Activated CD8-positive, alpha-beta memory T cell treated with anti-CD3 and anti-CD28 coated beads for 48 hours (primary cell): ENCODE data around the gene ERMAP.
"Not testable (repeated sequence)": the region's sequence is repeated elsewhere in the genome, so short reads cannot be mapped to it uniquely, and the experiment has no call there.

ENCODE experiments used
- DNase-seq, 3 experiments: peaks; one replicate each; pipeline ENCODE4 v3.0.0-alpha.2; 2020; ENCODE audit warnings: low read depth in 2 of 3, low spot score in 2 of 3

Gene ERMAP

GRCh38 chr1:42806593-42806992 lies 10.3 kb upstream of the ERMAP start:
- DNase-seq, result no peak

- DNase-seq, result no peak
Measured at GRCh38 chr1:42807056-42807668, 9.8 kb upstream of the ERMAP start.

GRCh38 chr1:42814815-42815214 lies 2.1 kb upstream of the ERMAP start:
- not testable (repeated sequence) for DNase-seq

GRCh38 chr1:42815941-42816584 lies 859 bp upstream of the ERMAP start:
- DNase-seq, result no peak

GRCh38 chr1:42817440-42817767 lies 482 bp downstream of the ERMAP start:
- DNase-seq, result no peak

- DNase-seq, result no peak
Measured at GRCh38 chr1:42817976-42818375, 1.1 kb downstream of the ERMAP start.

- DNase-seq, result no peak
Measured at GRCh38 chr1:42820813-42821212, 3.9 kb downstream of the ERMAP start.

- no peak for DNase-seq
Measured at GRCh38 chr1:42821690-42822089, 4.8 kb downstream of the ERMAP start.

GRCh38 chr1:42822800-42823392 lies 6.0 kb downstream of the ERMAP start:
- DNase-seq, result no peak

- no peak for DNase-seq
Measured at GRCh38 chr1:42824481-42825035, 7.6 kb downstream of the ERMAP start.

GRCh38 chr1:42825036-42825851 lies 8.3 kb downstream of the ERMAP start:
- DNase-seq, result no peak

- no peak for DNase-seq
Measured at GRCh38 chr1:42830631-42831030, 13.7 kb downstream of the ERMAP start.

- no peak for DNase-seq
Measured at GRCh38 chr1:42831273-42831672, 14.4 kb downstream of the ERMAP start.

GRCh38 chr1:42832641-42833240 lies 15.8 kb downstream of the ERMAP start:
- DNase-seq, result no peak

- no peak for DNase-seq
Measured at GRCh38 chr1:42833981-42834380, 17.1 kb downstream of the ERMAP start.

GRCh38 chr1:42834803-42835202 lies 17.9 kb downstream of the ERMAP start:
- no peak for DNase-seq

GRCh38 chr1:42835422-42835821 lies 18.5 kb downstream of the ERMAP start:
- no peak for DNase-seq

GRCh38 chr1:42837709-42838108 lies 20.8 kb downstream of the ERMAP start:
- DNase-seq, result no peak

GRCh38 chr1:42838482-42839190 lies 21.7 kb downstream of the ERMAP start:
- no peak for DNase-seq

GRCh38 chr1:42841010-42841409 lies 24.1 kb downstream of the ERMAP start:
- DNase-seq, result no peak
